Progenitor cell of endocrine pancreas (in vitro differentiated cells): Measurements from ENCODE around the gene TLCD2. TPM values are rescaled to one million over a fixed set of nuclear protein-coding genes. Genes with fewer than 3 reads are reported as not detected.

Experiments used
- DNase-seq: peaks from one replicate; pipeline ENCODE4 v3.0.0; 2021; ENCODE audit warnings: low spot score; ENCODE audit not compliant: unreplicated experiment
- H3K27ac Mint-ChIP-seq: 2 replicates; pipeline ENCODE4 v1.8.0; 2021; ENCODE audit warnings: mild to moderate bottlenecking, moderate library complexity, mixed read lengths
- H3K27me3 Mint-ChIP-seq: 2 replicates; pipeline ENCODE4 v1.8.0; 2021; ENCODE audit warnings: mixed read lengths
- H3K36me3 Mint-ChIP-seq: 2 replicates; pipeline ENCODE4 v1.8.0; 2022; ENCODE audit warnings: mixed read lengths; ENCODE audit not compliant: insufficient read depth
- H3K4me1 Mint-ChIP-seq: 2 replicates; pipeline ENCODE4 v1.8.0; 2021; ENCODE audit warnings: low read depth, mixed read lengths
- H3K4me3 Mint-ChIP-seq: 2 replicates; pipeline ENCODE4 v1.8.0; 2021; ENCODE audit warnings: low read depth, mild to moderate bottlenecking, moderate library complexity, mixed read lengths
- H3K9me3 Mint-ChIP-seq: 2 replicates; pipeline ENCODE4 v1.8.0; 2021; ENCODE audit warnings: low read depth, mixed read lengths
- CTCF ChIP-seq: fragments of 200-600 bp; sonication (generic); IDR thresholded peaks from one replicate; pipeline ENCODE4 v1.5.0; 2021; ENCODE audit warnings: antibody characterized with exemption, mild to moderate bottlenecking; ENCODE audit not compliant: unreplicated experiment
- total RNA-seq: library from RNA; stranded (reverse); gene quantifications from 2 replicates; pipeline ENCODE4 v1.2.1, GENCODE V29; 2021

TLCD2 gene
- total RNA-seq, 1 donor from 2014 or later: 2.7 TPM

GRCh38 chr17:1716912-1717695 is 6.9 kb upstream of the TLCD2 start:
- DNase-seq: peak; percentile 84
- H3K36me3 Mint-ChIP-seq: peaks cover 4% of the 10 kb centered on the region
- peak overlapping the region; percentile 93 for H3K4me3 Mint-ChIP-seq
- peak overlapping the region; percentile 100 for H3K27ac Mint-ChIP-seq
- H3K4me1 Mint-ChIP-seq: peaks cover 21% of the 10 kb centered on the region
- no peaks in the 10 kb centered on the region for H3K9me3 Mint-ChIP-seq
- no peak for TF ChIP-seq CTCF
- H3K27me3 Mint-ChIP-seq: no peaks in the 10 kb centered on the region

DNA sequence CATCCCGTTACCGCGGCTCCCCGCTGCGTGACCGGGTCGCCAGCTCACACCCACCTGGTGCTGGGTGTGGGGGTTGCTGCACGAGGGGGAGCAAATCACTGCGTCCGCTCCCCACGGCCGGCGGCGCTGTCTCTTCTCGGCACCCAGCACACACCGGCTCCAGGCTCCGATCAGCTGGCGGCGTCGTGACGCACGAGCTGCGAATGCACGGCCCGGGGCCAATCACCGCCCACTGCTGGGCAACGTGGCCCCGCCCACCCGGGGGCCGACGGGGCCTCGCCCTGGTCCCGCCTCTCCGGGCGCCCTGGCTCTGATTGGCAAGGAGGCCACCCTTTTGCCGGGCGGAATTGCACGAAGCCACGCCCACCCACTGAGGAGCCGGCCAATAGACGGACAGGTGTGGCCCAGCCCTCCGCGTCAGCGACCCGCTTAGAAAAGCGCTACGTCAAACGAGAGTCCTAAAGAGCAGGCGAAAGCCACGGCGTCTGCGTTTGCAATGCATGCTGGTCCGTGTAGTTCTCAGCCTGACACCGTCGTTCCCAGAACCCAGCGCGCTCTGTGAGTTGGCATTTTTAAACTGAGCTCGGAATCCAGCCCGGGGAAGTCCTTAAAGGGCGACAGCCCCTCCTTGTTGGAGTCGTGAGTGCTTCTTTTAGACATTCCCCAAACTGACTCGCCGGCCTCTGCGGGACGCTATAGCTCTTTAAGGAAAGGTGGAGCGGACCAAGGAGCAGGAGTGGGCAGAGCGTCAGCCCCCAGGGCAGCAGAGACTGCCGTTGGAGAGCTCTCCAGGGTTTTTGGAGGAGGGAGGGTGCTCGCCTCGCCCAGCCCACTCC is 6.1 kb upstream of the TLCD2 start:
- peak overlapping the region; percentile 100 for H3K27ac Mint-ChIP-seq
- peaks cover 21% of the 10 kb centered on the region for H3K4me1 Mint-ChIP-seq
- DNase-seq: peak; percentile 100
- peak overlapping the region; percentile 93 for H3K4me3 Mint-ChIP-seq
- H3K36me3 Mint-ChIP-seq: peaks cover 6% of the 10 kb centered on the region
- H3K27me3 Mint-ChIP-seq: peaks cover 4% of the 10 kb centered on the region
- no peak for TF ChIP-seq CTCF
- H3K9me3 Mint-ChIP-seq: no peaks in the 10 kb centered on the region

DNA sequence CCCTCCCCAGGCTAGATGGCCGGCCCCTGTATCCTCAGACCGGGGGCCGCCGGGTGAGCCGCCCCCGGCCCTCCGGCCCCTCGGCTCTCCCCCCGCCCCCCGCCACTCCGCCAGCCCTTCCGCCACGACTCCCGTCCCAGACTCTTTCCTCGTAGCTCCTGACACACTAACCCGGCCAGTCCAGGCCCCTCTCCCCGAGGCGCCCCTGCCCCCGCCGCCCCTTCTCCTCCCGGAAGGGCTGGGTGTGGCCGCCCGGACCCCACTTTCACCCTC is 5.6 kb upstream of the TLCD2 start:
- Mint-ChIP-seq H3K4me1 (peaks cover 23% of the 10 kb centered on the region), H3K27ac (peak overlapping the region; percentile 95), H3K9me3 (no peaks in the 10 kb centered on the region), H3K4me3 (peak overlapping the region; percentile 93), H3K36me3 (peaks cover 6% of the 10 kb centered on the region), H3K27me3 (peaks cover 4% of the 10 kb centered on the region)
- no peak for TF ChIP-seq CTCF
- no peak for DNase-seq

DNA sequence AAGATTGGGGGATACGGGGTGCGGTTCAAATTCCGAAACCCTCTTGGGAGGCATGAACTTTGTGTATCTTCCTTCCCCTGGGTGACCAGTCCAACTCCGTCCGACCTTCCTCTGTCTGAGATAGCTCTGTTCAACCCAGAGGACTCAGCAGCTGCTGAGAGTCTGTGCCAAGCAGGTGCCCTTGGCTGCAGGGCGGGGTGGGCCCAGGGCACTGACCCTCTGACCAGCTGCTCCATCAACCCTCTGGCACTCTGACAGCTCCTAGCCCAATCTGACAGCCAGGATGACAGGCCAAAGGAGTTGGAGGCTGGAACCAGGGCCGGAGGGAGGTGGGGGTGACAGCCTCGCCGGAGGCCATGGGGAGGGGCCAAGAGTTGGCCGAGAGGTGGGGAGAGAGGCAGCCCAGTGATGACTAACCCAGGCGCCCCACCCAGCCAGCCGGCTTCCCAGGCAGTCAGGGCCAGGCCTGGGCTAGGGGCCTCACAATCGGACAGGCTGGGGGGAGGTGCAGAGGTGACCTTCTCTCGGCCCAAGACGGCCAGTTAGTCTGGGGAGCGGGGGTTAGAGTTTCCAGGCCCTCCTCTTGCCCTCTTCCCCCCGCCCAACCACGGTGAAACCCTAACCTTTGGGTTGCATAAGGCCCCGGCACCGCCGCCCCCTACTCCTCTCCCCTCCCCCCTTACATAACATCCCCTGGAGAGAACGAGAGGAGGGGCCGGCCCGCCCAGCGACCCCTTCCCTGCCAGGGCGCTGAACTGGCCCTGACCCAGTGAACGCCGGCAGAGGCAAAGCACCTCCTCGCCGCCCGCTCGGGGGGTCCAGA is 5.0 kb upstream of the TLCD2 start:
- peak overlapping the region; percentile 96 for H3K27ac Mint-ChIP-seq
- H3K36me3 Mint-ChIP-seq: peaks cover 6% of the 10 kb centered on the region
- H3K27me3 Mint-ChIP-seq: peaks cover 4% of the 10 kb centered on the region
- H3K4me3 Mint-ChIP-seq: peak overlapping the region; percentile 93
- peaks cover 27% of the 10 kb centered on the region for H3K4me1 Mint-ChIP-seq
- peak; percentile 43 for DNase-seq
- H3K9me3 Mint-ChIP-seq: no peaks in the 10 kb centered on the region
- TF ChIP-seq CTCF: no peak

GRCh38 chr17:1714427-1714979 is 4.3 kb upstream of the TLCD2 start:
- peaks cover 4% of the 10 kb centered on the region for H3K27me3 Mint-ChIP-seq
- peak overlapping the region; percentile 96 for H3K27ac Mint-ChIP-seq
- peaks cover 27% of the 10 kb centered on the region for H3K4me1 Mint-ChIP-seq
- no peak for TF ChIP-seq CTCF
- H3K36me3 Mint-ChIP-seq: peaks cover 6% of the 10 kb centered on the region
- H3K9me3 Mint-ChIP-seq: no peaks in the 10 kb centered on the region
- peak overlapping the region; percentile 93 for H3K4me3 Mint-ChIP-seq
- DNase-seq: peak; percentile 86
